PFSK-1 (cell line): ENCODE data around the gene HPSE.

Experiments
- FOXP2 ChIP-seq: optimal IDR thresholded peaks from 2 replicates; pipeline ENCODE3; 2011; ENCODE audit warnings: borderline replicate concordance, control low read depth, inconsistent platforms; ENCODE audit not compliant: insufficient read depth; ENCODE audit errors: extremely low read length, extremely low read depth
- POLR2AphosphoS5 ChIP-seq: IDR thresholded peaks from 2 replicates; pipeline ENCODE4 v1.6.1; 2012; ENCODE audit warnings: low read depth, mild to moderate bottlenecking, control low read depth, low read length, moderate library complexity
- REST ChIP-seq, 2 experiments: IDR thresholded peaks; 2 replicates each; pipeline versions ENCODE4 v1.6.1 to v1.8.0; 2011 to 2012; ENCODE audit warnings: low read depth in 2 of 2, low read length in 2 of 2, control low read depth in 1 of 2, inconsistent platforms in 1 of 2, mild to moderate bottlenecking in 1 of 2, moderate library complexity in 1 of 2; ENCODE audit not compliant: insufficient read depth in 1 of 2
- SIN3A ChIP-seq: IDR thresholded peaks from 2 replicates; pipeline ENCODE4 v1.6.1; 2012; ENCODE audit warnings: mild to moderate bottlenecking, low read length, moderate library complexity, borderline replicate concordance; ENCODE audit not compliant: insufficient read depth
- TAF1 ChIP-seq: IDR thresholded peaks from 2 replicates; pipeline ENCODE4 v1.6.1; 2012; ENCODE audit warnings: low read length, control low read depth, borderline replicate concordance; ENCODE audit not compliant: insufficient read depth

Gene HPSE

GRCh38 chr4:83267121-83267829 lies 67.4 kb downstream of the HPSE start:
- no peak for TF ChIP-seq REST (IDR thresholded peaks at IDR 0.05; ENCODE audit: insufficient read depth in 1 of 2, low read depth in 2 of 2, low read length in 2 of 2)
- no peak for TF ChIP-seq SIN3A
- no peak for TF ChIP-seq FOXP2
- no peak for TF ChIP-seq TAF1
- no peak for TF ChIP-seq POLR2AphosphoS5

- TF ChIP-seq POLR2AphosphoS5 (no peak), REST (IDR thresholded peaks at IDR 0.05; ENCODE audit: insufficient read depth in 1 of 2, low read depth in 2 of 2, low read length in 2 of 2) (no peak), FOXP2 (no peak), TAF1 (no peak), SIN3A (no peak)
These were observed 68.0 kb downstream of the HPSE start for GRCh38 chr4:83266689-83267088.

GRCh38 chr4:83263106-83263505 lies 71.5 kb downstream of the HPSE start:
- no peak for TF ChIP-seq SIN3A

- TF ChIP-seq SIN3A = no peak
- no peak for TF ChIP-seq TAF1
- no peak for TF ChIP-seq REST (IDR thresholded peaks at IDR 0.05; ENCODE audit: insufficient read depth in 1 of 2, low read depth in 2 of 2, low read length in 2 of 2)
- TF ChIP-seq FOXP2 = no peak
- TF ChIP-seq POLR2AphosphoS5 = no peak
These were observed 72.0 kb downstream of the HPSE start for GRCh38 chr4:83262682-83263081.

- TF ChIP-seq REST (IDR thresholded peaks at IDR 0.05; ENCODE audit: insufficient read depth in 1 of 2, low read depth in 2 of 2, low read length in 2 of 2) (no peak), POLR2AphosphoS5 (no peak), SIN3A (no peak), FOXP2 (no peak), TAF1 (no peak)
These were observed 73.3 kb downstream of the HPSE start for GRCh38 chr4:83261307-83261706.
